ENCODE data around the gene FOLR2.

Gene FOLR2

GRCh38 chr11:72239849-72240460 is 23.4 kb downstream of the FOLR2 start:
- H3K4me3 ChIP-seq (replicated peaks; ENCODE audit: low read depth, low read length): peak overlapping the region; percentile 19; the same call in 1 of the 2 replicates
- no peak for TF ChIP-seq CTCF (IDR thresholded peaks at IDR 0.05; ENCODE audit: low read depth, low read length, missing control alignments)
- DNase-seq (ENCODE audit: extremely low read depth, low read depth): no peak

- DNase-seq (ENCODE audit: extremely low read depth, low read depth): no peak
- TF ChIP-seq CTCF (IDR thresholded peaks at IDR 0.05; ENCODE audit: low read depth, low read length, missing control alignments): no peak
- H3K4me3 ChIP-seq (replicated peaks; ENCODE audit: low read depth, low read length): 0 out of 2 replicates have a peak overlapping the region, but pooled peaks have one; percentile 19
These were observed 24.1 kb downstream of the FOLR2 start for GRCh38 chr11:72240461-72241290.

GRCh38 chr11:72241291-72241781 is 24.7 kb downstream of the FOLR2 start:
- no peak for DNase-seq (ENCODE audit: extremely low read depth, low read depth)
- no peak for TF ChIP-seq CTCF (IDR thresholded peaks at IDR 0.05; ENCODE audit: low read depth, low read length, missing control alignments)
- H3K4me3 ChIP-seq (replicated peaks; ENCODE audit: low read depth, low read length): no peak overlapping the region

- no peak overlapping the region for H3K4me3 ChIP-seq (replicated peaks; ENCODE audit: low read depth, low read length)
- no peak for DNase-seq (ENCODE audit: extremely low read depth, low read depth)
- no peak for TF ChIP-seq CTCF (IDR thresholded peaks at IDR 0.05; ENCODE audit: low read depth, low read length, missing control alignments)
These were observed 25.5 kb downstream of the FOLR2 start for GRCh38 chr11:72242141-72242540.

- H3K4me3 ChIP-seq (replicated peaks; ENCODE audit: low read depth, low read length): no peak overlapping the region
- TF ChIP-seq CTCF (IDR thresholded peaks at IDR 0.05; ENCODE audit: low read depth, low read length, missing control alignments): no peak
- no peak for DNase-seq (ENCODE audit: extremely low read depth, low read depth)
These were observed 26.8 kb downstream of the FOLR2 start for GRCh38 chr11:72243173-72244059.

- no peak within 1 kb of the TSS for H3K4me3 ChIP-seq (replicated peaks; ENCODE audit: low read depth, low read length)
- DNase-seq (ENCODE audit: extremely low read depth, low read depth): no peak
- TF ChIP-seq CTCF (IDR thresholded peaks at IDR 0.05; ENCODE audit: low read depth, low read length, missing control alignments): no peak
These were observed 27.4 kb downstream of the FOLR2 start, which contains the start of gene PHOX2A for GRCh38 chr11:72244060-72244360. PHOX2A (minus strand) TSS chr11:72244176; CDS start chr11:72244004, 172 bp downstream.

Data from HFF-Myc (cell line).